OCI-LY3 (cell line): ENCODE measurements around the gene TBXT.

ENCODE experiments used
- H2AFZ ChIP-seq: fragments of 200-600, 300-600 bp; shearing (Covaris generic); 2 replicates; pipeline ENCODE4 v1.6.0; 2014; ENCODE audit warnings: antibody characterized with exemption, low read depth, low read length
- H3K27ac ChIP-seq: fragments of 200-600, 300-600 bp; sonication (generic); 2 replicates; pipeline ENCODE4 v1.5.1; 2014; ENCODE audit warnings: mild to moderate bottlenecking, low read length, moderate library complexity, mixed read lengths
- H3K27me3 ChIP-seq: fragments of 200-600, 300-600 bp; sonication (generic); 2 replicates; pipeline ENCODE4 v1.6.1; 2014; ENCODE audit warnings: low read depth, low read length, mixed read lengths
- H3K36me3 ChIP-seq: fragments of 200-600, 300-600 bp; sonication (generic); replicated peaks from 2 replicates; pipeline ENCODE3; 2014; ENCODE audit warnings: low read depth, low read length, mixed read lengths
- H3K4me1 ChIP-seq: fragments of 300-600, 200-600 bp; sonication (generic); 2 replicates; pipeline ENCODE4 v1.6.1; 2014; ENCODE audit warnings: low read length, mixed read lengths
- H3K4me2 ChIP-seq: fragments of 200-600, 300-600 bp; sonication (generic); 2 replicates; pipeline ENCODE4 v1.6.1; 2014; ENCODE audit warnings: low read length, mixed read lengths
- H3K4me3 ChIP-seq: fragments of 300-600, 200-600 bp; sonication (generic); 2 replicates; pipeline ENCODE4 v1.5.1; 2014; ENCODE audit warnings: antibody characterized with exemption, mild to moderate bottlenecking, low read length, moderate library complexity
- H3K79me2 ChIP-seq: fragments of 300-600, 200-600 bp; shearing (Covaris generic); 2 replicates; pipeline ENCODE4 v1.6.1; 2014; ENCODE audit warnings: mild to moderate bottlenecking, low read length, mixed read lengths
- H3K9ac ChIP-seq: fragments of 300-600, 200-600 bp; shearing (Covaris generic); 2 replicates; pipeline ENCODE4 v1.6.0; 2014; ENCODE audit warnings: mild to moderate bottlenecking, low read length, moderate library complexity
- H3K9me3 ChIP-seq: fragments of 200-600, 300-600 bp; shearing (Covaris generic); 2 replicates; pipeline ENCODE4 v1.6.1; 2014; ENCODE audit warnings: low read length, mixed read lengths; ENCODE audit not compliant: insufficient read depth
- H4K20me1 ChIP-seq: fragments of 200-600, 300-600 bp; sonication (generic); 2 replicates; pipeline ENCODE4 v1.6.1; 2016; ENCODE audit warnings: low read length, mixed read lengths; ENCODE audit not compliant: insufficient read depth
- CTCF ChIP-seq: fragments of 200-600, 300-600 bp; sonication (generic); IDR thresholded peaks from 2 replicates; pipeline ENCODE4 v1.5.1; 2014; ENCODE audit warnings: antibody characterized with exemption, low read length, low read depth
- EZH2phosphoT487 ChIP-seq: fragments of 200-600 bp; shearing (Covaris generic); IDR thresholded peaks from 2 replicates; pipeline ENCODE4 v1.6.1; 2018; ENCODE audit warnings: antibody characterized with exemption, mixed run types, low read depth

Gene TBXT

GRCh38 chr6:166153966-166154365 is 13.7 kb downstream of the TBXT start:
- no peak overlapping the region for H3K27ac ChIP-seq
- H4K20me1 ChIP-seq: no peaks in the 10 kb centered on the region
- H3K9me3 ChIP-seq: no peaks in the 10 kb centered on the region
- H3K4me1 ChIP-seq: no peaks in the 10 kb centered on the region
- H3K36me3 ChIP-seq: no peaks in the 10 kb centered on the region
- H3K9ac ChIP-seq: no peak overlapping the region
- no peak overlapping the region for H3K4me3 ChIP-seq
- TF ChIP-seq EZH2phosphoT487 (no peak), CTCF (no peak)
- no peak overlapping the region for H2AFZ ChIP-seq
- no peak overlapping the region for H3K4me2 ChIP-seq
- H3K79me2 ChIP-seq: no peaks in the 10 kb centered on the region
- H3K27me3 ChIP-seq: peaks cover 6% of the 10 kb centered on the region; the same call in 1 of the 2 replicates

GRCh38 chr6:166152660-166153059 is 15.0 kb downstream of the TBXT start:
- Histone ChIP-seq H4K20me1 (no peaks in the 10 kb centered on the region), H3K27me3 (peaks cover 3% of the 10 kb centered on the region; the same call in 1 of the 2 replicates), H3K9me3 (no peaks in the 10 kb centered on the region), H3K4me3 (no peak overlapping the region), H3K9ac (no peak overlapping the region), H3K4me2 (no peak overlapping the region), H3K4me1 (no peaks in the 10 kb centered on the region), H2AFZ (no peak overlapping the region), H3K79me2 (no peaks in the 10 kb centered on the region), H3K27ac (no peak overlapping the region), H3K36me3 (no peaks in the 10 kb centered on the region)
- no peak for TF ChIP-seq CTCF
- no peak for TF ChIP-seq EZH2phosphoT487

- Histone ChIP-seq H3K9me3 (no peaks in the 10 kb centered on the region), H3K9ac (no peak overlapping the region), H3K4me1 (no peaks in the 10 kb centered on the region), H3K36me3 (no peaks in the 10 kb centered on the region), H3K79me2 (no peaks in the 10 kb centered on the region), H3K27ac (no peak overlapping the region), H3K4me2 (no peak overlapping the region), H3K4me3 (no peak overlapping the region), H2AFZ (no peak overlapping the region), H4K20me1 (no peaks in the 10 kb centered on the region), H3K27me3 (no peaks in the 10 kb centered on the region; the same call in 1 of the 2 replicates)
- TF ChIP-seq EZH2phosphoT487 (no peak), CTCF (no peak)
Observed at GRCh38 chr6:166151798-166152197, 15.9 kb downstream of the TBXT start.

GRCh38 chr6:166145751-166146150 is 21.9 kb downstream of the TBXT start:
- Histone ChIP-seq H3K9ac (no peak overlapping the region), H3K27me3 (no peaks in the 10 kb centered on the region), H3K27ac (no peak overlapping the region), H3K9me3 (no peaks in the 10 kb centered on the region), H3K36me3 (no peaks in the 10 kb centered on the region), H4K20me1 (no peaks in the 10 kb centered on the region), H3K4me2 (no peak overlapping the region), H3K4me1 (no peaks in the 10 kb centered on the region), H3K79me2 (no peaks in the 10 kb centered on the region), H3K4me3 (no peak overlapping the region), H2AFZ (no peak overlapping the region)
- TF ChIP-seq EZH2phosphoT487 (no peak), CTCF (no peak)
